ENCODE data around the gene CCDC6.
"Not testable (repeated sequence)": the region's sequence is repeated elsewhere in the genome, so short reads cannot be mapped to it uniquely, and the experiment has no call there.

Gene CCDC6

GRCh38 chr10:59773088-59773487 lies 133.3 kb downstream of the CCDC6 start:
- DNase-seq (ENCODE audit: insufficient read length, low spot score) = no peak

GRCh38 chr10:59771162-59771807 lies 135.1 kb downstream of the CCDC6 start:
- DNase-seq (ENCODE audit: insufficient read length, low spot score) (no peak), FAIRE-seq (no peak)

More at GRCh38 chr10:59773088-59773487, 133.3 kb downstream of the CCDC6 start:
- FAIRE-seq = no peak

- DNase-seq (ENCODE audit: insufficient read length, low spot score) (no peak), FAIRE-seq (no peak)
These were observed 135.7 kb downstream of the CCDC6 start for GRCh38 chr10:59770689-59771088.

GRCh38 chr10:59762505-59762904 lies 143.9 kb downstream of the CCDC6 start:
- FAIRE-seq (no peak), DNase-seq (ENCODE audit: insufficient read length, low spot score) (no peak)

- DNase-seq (ENCODE audit: insufficient read length, low spot score) (no peak), FAIRE-seq (no peak)
These were observed 148.4 kb downstream of the CCDC6 start for GRCh38 chr10:59757966-59758365.

GRCh38 chr10:59754951-59755350 lies 151.4 kb downstream of the CCDC6 start:
- DNase-seq (ENCODE audit: insufficient read length, low spot score) = no peak
- FAIRE-seq = no peak

GRCh38 chr10:59753267-59753666 lies 153.1 kb downstream of the CCDC6 start, which contains the start of gene MRLN:
Gene MRLN, minus strand, starts transcription at chr10:59753455.
- DNase-seq (ENCODE audit: insufficient read length, low spot score) = no peak
- no peak for FAIRE-seq

GRCh38 chr10:59752278-59752940 lies 153.9 kb downstream of the CCDC6 start:
- no peak for FAIRE-seq
- no peak for DNase-seq (ENCODE audit: insufficient read length, low spot score)

GRCh38 chr10:59750155-59750945 lies 156.0 kb downstream of the CCDC6 start:
- DNase-seq (ENCODE audit: insufficient read length, low spot score) = no peak
- FAIRE-seq = no peak

- FAIRE-seq (no peak), DNase-seq (ENCODE audit: insufficient read length, low spot score) (no peak)
These were observed 157.5 kb downstream of the CCDC6 start for GRCh38 chr10:59748834-59749233.

GRCh38 chr10:59745163-59745650 lies 161.1 kb downstream of the CCDC6 start:
- FAIRE-seq (no peak), DNase-seq (ENCODE audit: insufficient read length, low spot score) (no peak)

- DNase-seq (ENCODE audit: insufficient read length, low spot score); FAIRE-seq: not testable (repeated sequence)
These were observed 161.6 kb downstream of the CCDC6 start for GRCh38 chr10:59744762-59745161.

- FAIRE-seq; DNase-seq (ENCODE audit: insufficient read length, low spot score): not testable (repeated sequence)
These were observed 162.2 kb downstream of the CCDC6 start for GRCh38 chr10:59744156-59744555.

GRCh38 chr10:59741583-59741982 lies 164.8 kb downstream of the CCDC6 start:
- no peak for FAIRE-seq
- DNase-seq (ENCODE audit: insufficient read length, low spot score) = no peak

GRCh38 chr10:59741048-59741447 lies 165.3 kb downstream of the CCDC6 start:
- FAIRE-seq = no peak
- DNase-seq (ENCODE audit: insufficient read length, low spot score) = no peak
